HG02678 (cell line): ENCODE measurements around the gene SPON2.
A peak's percentile ranks its signal among the peaks of the same experiment; 100 is the strongest.

Experiments
- ATAC-seq: cut with Tn5 transposase; IDR thresholded peaks from one replicate; pipeline ENCODE4 v1.9.1; 2021; ENCODE audit warnings: mild to moderate bottlenecking, moderate library complexity; ENCODE audit not compliant: unreplicated experiment

SPON2 gene

GRCh38 chr4:1172971-1173757 lies 781 bp upstream of the SPON2 start:
- no peak for ATAC-seq

- no peak for ATAC-seq
Measured at GRCh38 chr4:1171311-1172227, 814 bp downstream of the SPON2 start.

DNA sequence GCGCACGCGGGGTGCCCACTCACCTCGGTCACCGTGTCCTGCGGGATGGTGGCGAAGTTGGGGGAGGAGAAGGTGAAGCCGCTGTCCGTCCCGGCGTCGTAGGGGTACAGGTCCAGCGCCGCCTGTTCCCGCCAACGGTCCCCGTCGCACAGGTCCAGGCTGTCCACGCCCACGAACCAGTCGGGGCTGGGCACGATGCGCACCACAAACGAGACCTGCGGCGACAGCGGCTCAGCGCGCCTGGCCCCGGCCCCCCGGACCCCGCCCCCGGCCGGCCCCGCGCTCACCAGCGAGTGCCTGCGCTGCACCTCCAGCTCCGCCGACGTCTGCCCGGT lies 1.4 kb downstream of the SPON2 start:
- no peak for ATAC-seq

- ATAC-seq = no peak
Measured at GRCh38 chr4:1170156-1170975, 2.0 kb downstream of the SPON2 start.

GRCh38 chr4:1169691-1170096 lies 2.7 kb downstream of the SPON2 start:
- no peak for ATAC-seq

GRCh38 chr4:1169171-1169671 lies 3.2 kb downstream of the SPON2 start:
- ATAC-seq = no peak

DNA sequence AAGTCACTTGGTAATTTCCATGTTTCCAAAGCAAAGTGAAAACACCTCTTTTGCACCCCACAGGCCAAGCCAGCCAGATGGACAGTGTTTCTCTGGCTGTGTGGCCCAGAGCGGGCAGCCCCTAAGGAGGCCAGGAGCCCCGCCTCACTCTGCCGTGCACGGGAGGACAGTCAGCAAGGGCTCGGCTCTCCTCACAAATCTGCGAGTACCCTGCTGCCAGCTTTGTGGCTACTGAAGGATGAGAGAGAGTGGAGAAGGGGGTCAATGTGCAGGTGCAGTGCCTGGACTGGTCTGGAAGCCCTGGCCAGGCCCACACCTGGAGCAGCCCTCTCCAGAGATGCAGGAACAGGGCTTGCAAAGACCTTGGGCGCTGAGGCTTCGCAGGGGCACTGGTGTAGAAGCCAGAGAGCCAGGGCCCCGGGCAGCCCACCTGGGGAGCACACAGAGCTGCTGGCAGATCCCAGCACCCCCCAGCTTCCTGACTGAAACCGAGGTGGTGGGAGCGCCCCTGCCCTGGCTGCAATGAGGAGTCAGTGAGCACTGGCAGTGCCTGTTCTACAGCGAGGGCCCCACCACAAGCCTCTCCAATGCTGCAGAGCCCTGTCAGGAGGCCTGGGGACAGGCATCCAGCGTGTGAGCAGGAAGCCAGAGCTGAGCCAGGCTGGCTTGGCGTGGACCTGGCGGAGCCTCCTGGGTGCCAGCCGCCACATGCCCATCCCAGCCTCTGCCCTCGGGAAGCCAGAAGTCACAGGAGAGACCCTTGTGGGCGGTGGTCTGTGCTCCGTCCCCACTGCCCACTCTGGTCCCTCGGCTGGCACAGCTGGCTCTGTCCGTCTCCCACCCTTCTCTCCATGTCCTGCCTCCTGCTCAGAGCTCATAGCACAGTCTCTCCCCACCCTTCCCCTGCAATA lies 3.9 kb downstream of the SPON2 start:
- ATAC-seq = no peak

DNA sequence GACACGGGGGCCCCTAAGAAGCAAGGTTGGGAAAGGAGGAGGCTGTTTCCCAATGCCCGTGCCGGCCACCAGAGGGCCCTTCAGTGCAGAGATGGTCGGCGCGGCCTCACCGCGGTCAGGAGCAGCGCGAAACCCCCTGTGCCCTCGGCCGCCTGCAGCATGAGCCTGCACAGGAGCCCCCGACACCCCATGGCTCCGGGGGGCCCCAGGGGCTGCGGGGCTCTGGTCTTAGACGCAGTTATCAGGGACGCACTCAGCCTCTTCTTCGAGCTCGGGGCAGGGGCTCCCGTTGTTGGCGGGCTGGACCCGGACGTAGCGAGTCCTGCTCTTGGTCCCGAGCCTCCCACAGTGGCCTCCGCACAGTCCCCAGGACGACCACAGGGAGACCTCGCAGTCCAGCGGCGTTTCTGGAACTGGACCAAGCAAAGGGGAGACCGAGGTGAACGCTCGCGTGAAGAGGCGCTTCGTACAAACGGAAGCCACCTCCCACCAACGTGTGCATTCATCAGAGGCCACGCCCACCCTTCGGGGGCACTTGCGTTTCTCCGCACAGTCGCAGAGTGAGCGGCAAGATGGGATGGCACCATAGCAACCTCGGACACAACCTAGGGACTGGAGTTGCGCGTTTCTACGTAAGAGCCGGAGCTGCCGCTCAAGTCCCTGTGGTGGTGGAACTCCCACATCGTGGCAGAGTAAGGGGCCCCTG lies 5.0 kb downstream of the SPON2 start:
- peak; percentile 85 for ATAC-seq

DNA sequence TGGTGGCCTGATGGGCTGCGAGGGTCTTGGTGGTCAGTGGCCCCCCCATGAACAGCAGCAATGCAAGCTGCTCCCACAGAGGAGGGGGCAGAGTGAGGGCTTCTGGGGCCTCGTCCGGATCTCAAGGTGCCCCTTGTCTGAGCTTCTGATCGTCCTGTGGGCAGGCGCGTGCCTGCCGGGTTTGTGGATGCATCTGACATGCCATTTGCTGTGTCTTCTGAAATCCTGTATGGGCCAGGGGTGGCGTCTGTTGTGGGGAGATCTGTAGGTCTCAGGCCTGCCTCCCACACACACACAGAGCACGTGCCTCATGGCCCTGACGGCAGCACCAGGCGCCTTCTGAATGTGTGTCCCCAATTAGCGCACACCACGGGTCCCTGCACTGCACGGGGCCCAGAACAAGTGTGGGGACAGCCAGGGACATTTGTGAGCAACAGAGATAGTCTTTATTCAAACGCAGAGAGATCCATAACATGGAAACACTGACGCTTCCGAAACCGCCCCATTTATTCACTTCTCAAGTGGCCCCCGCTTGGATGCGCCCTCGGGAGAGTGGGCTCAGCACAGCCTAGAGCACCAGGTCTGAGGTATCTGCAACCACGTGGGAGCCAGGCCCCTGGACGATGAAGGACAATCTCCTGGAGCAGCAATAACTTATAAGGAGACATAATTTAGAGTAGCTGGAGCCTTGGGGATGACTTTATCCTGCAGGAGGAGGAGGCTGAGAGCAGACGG lies 5.7 kb downstream of the SPON2 start:
- no peak for ATAC-seq

GRCh38 chr4:1164956-1165545 lies 7.3 kb downstream of the SPON2 start:
- ATAC-seq = no peak

GRCh38 chr4:1164444-1164843 lies 7.9 kb downstream of the SPON2 start:
- no peak for ATAC-seq

DNA sequence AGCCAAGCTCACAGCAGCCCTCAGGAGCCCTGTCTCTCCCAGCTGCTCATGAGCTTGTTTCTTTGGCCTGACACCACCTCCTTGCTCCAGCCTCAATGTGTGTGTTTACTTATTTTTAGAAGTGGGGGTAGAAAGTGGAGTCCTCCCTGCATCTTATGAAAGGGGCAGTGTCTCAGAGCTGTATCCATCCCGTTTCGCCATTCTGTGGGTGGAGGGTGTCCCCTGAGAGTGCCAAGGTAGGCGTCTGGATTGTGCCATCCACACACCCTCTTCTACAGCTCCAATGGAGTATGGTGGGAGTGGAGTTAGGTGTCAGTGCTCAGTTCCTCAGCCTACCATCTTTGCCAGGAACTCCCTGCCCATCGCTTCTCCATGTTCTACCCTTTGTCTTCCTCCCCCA lies 8.3 kb downstream of the SPON2 start:
- ATAC-seq = no peak

DNA sequence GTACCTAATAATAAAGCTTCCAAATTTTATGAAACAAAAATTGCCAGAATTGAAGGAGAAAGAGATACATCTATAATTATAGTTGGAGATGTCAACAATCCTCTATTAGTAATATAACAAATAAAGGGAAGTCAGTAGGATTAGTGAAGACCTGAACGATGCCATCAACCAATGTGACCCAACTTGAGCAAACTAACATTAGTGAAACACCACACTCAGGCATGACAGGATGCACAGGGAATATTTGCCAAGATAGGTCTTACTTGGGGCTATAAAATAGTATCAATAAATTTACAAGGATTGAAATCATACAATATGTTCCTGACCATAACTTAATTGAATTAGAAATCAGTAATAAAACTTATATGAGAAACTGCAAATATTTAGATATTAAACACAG lies 12.0 kb downstream of the SPON2 start:
- ATAC-seq = no peak

- ATAC-seq = no peak
Measured at GRCh38 chr4:1156069-1156468, 16.3 kb downstream of the SPON2 start.

GRCh38 chr4:1155314-1155713 lies 17.1 kb downstream of the SPON2 start:
- no peak for ATAC-seq

- ATAC-seq = no peak
Measured at GRCh38 chr4:1154523-1155182, 17.7 kb downstream of the SPON2 start.

DNA sequence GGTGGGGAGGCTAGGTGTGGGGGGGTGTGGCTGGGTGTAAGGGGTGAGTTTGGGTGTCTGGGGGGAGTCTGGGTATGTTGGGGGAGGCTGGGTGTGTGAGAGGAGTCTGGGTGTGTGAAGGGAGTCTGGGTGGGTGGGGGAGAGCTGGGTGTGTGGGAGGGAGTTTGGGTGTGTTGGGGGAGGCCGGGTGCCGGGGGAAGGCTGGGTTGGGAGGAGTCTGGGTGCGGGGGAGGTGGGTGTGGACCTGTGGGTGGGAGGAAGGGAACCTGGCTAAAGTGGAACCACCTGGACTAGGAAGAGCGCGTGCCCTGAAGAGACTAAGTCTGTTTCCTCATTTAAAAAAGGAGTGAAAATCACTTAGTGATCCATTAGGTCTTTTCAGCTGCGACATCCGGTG lies 18.3 kb downstream of the SPON2 start:
- no peak for ATAC-seq

GRCh38 chr4:1153567-1154090 lies 18.8 kb downstream of the SPON2 start:
- ATAC-seq = no peak
